Hematopoietic multipotent progenitor cell (in vitro differentiated cells): ENCODE measurements around the gene LONP2. TPM values are rescaled to one million over a fixed set of nuclear protein-coding genes. Genes with fewer than 3 reads are reported as not detected.
"Not testable (repeated sequence)": the region's sequence is repeated elsewhere in the genome, so short reads cannot be mapped to it uniquely, and the experiment has no call there.

Experiments used
- DNase-seq, 3 donors: peaks; one replicate each; pipeline ENCODE4 v3.0.0-alpha.2; 2011 to 2015; ENCODE audit warnings: low read depth in 2 of 3, low spot score in 2 of 3
- total RNA-seq: library from RNA; depleted of rRNA; stranded (reverse); fragments of >200 nt; gene quantifications from one replicate; pipeline ENCODE4 v1.2.3, GENCODE V29; 2012

LONP2 gene
- total RNA-seq, 1 donor: 43.9 TPM

DNA sequence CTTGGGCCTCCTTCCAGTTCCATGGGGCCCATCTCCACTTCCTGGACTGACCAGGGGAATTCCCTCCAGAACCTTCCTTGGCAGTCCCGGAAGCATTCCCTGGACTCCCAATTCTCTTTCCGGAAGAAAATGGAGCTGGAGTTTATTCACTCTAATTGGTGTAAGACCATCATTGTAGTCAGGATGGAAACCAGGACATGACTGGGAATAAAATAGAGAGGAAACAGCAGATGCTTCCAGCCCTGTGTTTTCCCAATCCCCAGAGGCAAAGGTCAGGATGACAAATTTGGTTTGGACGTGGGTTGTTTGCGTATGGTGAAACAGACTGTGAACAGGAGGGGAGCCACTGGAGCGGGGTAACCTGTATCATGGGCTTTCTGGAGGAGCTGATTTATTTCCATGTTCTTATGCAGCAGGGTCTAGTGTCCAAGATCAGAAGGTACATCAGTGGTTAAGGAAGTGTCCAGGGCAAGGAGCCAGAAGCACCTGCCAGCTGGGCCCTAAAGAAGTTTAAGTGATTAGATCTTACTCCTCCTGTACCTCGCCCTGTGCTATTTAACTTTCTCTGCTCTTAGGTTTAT lies 8.5 kb upstream of the LONP2 start:
- no peak for DNase-seq

DNA sequence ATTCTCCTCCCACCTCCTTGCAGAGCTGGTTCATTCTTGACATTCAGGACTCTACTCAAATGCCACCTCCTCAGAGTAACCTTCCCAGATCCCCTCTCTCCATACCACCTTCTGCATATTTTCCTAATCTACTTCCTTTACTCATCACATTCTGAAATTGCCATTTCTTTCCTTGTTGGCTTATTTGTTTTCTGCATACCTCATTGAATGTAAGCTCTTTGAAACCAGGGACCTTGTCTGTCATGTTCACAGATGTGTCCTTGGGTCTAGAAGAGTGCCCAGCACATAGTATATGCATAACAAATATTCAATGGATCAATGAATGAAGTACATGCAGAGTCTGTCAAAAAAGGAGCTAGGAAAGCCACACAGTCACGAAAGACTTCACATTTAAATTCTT lies 7.8 kb upstream of the LONP2 start:
- no peak for DNase-seq

DNA sequence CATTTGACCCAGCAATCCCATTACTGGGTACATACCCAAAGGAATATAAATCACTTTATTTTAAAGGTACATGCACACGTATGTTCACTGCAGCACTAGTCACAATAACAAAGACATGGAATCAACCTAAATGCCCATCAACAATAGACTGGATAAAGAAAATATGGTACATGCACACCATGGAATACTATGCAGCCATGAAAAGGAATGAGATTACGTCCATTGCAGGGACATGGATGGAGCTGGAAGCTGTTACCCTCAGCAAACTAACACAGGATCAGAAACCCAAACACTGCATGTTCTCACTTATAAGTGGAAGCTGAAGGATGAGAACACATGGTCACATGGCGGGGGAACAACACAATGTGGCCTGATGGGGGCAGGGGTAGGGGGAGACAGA lies 4.0 kb upstream of the LONP2 start:
- not testable (repeated sequence) for DNase-seq

DNA sequence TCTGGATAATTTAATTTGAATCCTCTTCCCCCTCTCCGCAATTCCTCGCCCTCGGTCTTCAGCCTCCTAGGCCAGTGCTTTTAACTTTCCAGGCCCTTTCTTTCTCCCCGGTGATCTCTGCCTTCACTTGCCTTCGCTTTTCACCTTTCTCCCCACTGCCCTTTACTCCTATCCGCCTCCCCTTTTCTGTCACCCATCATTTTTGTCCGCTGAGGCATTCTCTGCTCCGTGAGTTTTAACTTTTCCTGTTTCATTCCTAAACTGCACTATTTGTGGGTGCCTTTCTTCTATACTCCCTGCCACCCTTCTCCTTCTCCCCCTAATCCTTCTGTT lies 729 bp downstream of the LONP2 start:
- no peak for DNase-seq

DNA sequence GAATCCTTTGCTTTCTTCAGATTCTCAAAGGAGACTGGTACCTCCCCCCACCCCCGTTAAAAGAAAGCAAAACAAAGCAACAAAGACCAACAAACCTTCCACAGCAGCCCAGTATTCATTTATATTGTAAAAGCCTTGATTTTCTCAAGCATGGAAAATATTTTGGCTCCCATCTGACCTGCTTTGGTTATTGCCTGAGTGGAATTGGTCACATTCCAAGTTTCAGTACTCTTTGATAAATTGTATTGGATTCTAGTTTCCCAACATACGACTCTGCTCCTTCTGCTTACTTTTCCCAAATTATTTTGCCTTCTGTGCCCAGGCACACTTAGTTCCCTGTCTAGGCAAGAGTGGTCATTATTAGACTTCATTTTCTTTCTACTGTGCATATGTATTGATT lies 2.0 kb downstream of the LONP2 start:
- no peak for DNase-seq

DNA sequence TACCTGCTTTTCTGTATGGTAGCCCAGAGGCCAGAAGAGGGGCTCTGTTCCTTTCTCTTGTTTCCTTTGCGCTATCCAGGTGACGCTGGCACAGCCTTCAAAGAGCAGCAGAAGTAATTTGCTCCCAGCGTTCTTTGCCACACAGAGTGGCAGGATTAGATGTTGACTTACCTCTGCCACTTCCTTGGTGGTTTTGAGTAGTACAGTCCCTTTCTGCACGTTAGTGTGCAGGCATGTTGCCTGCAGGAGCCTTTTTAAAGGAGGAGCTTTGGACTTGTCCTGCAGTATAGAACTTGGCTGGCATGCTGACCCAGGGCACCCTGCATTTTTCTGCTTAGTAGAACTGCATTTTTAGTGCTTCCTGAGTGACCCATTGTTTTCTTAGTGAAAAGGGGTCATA lies 3.2 kb downstream of the LONP2 start, which contains the start of gene ABCC11:
TSS of gene ABCC11 (minus strand) at position 229 of the 400 bp plus-strand sequence. CDS start 15,618 bp downstream, outside the sequence.
- DNase-seq: no peak

DNA sequence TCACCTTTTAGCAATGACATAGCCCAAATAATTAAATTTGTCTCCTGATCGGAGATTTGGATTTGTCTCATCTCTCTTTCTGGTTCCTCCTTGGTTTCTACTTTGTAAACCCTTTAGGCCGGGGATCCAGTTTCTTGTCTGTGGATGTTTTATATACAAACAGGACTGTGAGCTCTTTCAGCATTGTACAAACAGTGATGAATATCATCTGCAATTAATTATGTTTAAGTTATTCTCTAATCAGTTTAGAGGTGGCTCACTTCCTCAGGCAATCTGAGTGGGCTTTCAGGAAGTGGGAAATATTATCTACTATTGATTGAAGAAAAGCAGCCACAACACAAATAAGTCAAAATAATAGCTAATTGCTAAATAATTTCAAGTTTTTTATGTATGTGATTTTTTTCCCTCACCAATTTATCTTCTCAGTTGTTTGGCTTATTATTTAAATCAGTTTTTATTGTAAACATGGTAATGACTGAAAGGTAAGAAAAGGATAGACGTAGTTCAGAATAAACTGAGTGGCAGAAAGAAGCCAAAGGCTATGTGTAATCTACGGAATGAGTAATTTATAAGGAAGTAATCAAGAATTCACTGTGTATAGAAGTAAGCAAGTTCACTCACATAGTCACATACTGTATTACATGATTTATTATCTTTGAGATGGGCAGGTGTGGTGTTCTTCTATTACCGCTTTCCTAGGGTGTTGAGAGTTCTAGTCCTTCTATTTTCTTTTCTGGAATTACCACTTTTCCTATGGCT lies 6.6 kb downstream of the LONP2 start:
- DNase-seq: no peak

DNA sequence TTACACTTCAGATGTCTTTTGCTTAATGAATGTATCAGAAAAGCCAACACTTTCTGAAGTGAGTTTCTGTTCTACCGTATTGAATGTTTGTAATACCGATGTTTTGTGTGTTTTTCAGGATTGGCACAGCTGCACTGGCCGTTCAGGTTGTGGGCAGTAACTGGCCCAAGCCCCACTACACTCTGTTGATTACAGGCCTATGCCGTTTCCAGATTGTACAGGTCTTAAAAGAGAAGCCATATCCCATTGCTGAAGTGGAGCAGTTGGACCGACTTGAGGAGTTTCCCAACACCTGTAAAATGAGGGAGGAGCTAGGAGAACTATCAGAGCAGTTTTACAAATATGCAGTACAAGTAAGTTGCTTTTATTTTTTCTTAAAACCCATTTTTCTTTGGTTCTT lies 7.9 kb downstream of the LONP2 start:
- DNase-seq: no peak

DNA sequence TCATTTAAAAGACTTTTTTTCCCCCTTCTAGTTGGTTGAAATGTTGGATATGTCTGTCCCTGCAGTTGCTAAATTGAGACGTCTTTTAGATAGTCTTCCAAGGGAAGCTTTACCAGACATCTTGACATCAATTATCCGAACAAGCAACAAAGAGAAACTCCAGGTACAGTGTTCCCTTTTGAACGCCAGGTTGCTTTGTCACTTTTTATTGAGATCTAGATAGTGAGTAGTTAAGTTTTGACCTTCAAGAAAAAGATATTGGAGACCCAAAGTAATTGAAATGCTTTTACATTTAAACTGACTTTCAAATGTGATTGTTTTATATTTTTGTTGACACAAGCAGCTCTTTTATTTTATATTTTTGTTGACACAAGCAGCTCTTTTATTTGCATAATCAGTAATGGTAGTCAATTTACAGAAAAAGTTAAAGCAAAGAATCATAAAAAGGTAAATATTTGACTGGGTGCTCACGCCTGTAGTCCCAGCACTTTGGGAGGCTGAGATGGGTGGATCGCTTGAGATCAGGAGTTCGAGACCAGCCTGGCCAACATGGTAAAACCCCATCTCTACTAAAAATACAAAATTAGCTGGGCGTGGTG lies 12.6 kb downstream of the LONP2 start:
- DNase-seq: no peak

DNA sequence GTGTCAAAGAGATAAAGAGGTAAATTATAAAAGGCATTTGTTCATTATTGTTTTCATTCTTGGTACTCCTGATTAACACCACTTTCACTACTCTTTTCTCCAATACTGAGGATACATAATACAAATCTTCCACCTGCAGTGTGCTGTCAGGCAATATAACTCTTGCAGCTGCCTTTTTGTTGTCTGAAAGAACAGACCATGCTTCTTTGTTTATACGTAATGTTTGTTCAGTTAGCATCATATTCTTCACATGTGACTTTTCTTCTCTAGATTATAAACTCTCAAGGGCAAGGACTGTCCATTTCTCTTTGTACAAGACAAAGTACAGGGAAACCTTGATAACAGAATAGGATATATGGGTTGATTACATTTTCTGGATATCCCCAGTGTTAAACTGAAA lies 17.5 kb downstream of the LONP2 start:
- no peak for DNase-seq

DNA sequence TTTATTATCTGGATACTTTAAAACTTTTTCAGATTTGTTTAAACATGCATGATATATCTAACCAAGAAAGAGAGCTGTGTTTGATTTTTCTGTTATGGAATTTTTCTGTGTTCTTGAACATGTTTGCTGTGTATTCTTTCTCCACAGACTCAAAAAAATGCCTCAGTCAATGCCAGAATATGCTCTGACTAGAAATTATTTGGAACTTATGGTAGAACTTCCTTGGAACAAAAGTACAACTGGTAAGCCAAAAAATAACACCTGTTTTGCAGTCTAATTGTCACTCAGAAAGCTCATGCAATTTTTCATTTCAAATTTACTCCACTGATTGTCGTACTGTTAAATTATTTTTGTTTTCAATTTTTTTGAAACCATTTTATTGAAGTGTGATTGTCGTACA lies 18.5 kb downstream of the LONP2 start:
- DNase-seq: no peak

DNA sequence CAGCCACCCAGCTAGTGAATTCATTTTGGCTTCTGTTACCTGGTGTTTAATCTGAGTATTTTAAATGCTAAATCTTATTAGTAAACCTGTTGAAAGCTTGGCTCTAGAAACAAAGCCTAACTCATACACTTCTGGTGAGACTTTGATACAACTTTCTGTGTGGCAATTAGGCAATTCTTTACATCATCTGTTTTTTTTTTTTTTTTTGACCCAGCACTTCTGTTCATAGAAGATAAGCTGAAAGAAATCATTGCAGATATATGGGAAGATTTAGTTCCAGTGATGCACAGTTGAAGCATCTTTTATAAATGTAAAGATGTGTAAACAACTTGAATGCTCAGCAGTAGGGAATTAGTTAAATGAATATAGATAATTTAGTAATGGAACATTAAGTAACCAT lies 24.9 kb downstream of the LONP2 start:
- no peak for DNase-seq

DNA sequence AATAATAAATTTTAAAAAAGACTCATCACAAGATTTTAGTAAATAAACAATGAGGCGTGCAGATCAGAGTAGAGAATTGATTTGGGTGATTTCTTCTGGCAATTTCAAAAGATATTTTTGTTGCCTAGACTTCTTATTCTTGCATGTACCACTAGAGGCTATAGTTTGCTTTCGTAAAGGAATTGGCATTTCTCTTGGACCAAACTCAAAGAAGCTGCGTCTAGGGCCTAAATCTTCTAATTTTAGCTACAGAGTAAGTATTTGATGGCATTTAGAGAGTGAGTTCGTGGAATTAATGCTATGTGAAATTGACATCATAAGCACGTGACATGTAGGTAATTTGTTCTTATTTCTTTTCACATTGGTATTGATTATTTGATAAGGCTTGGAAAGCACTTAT lies 27.6 kb downstream of the LONP2 start:
- no peak for DNase-seq

DNA sequence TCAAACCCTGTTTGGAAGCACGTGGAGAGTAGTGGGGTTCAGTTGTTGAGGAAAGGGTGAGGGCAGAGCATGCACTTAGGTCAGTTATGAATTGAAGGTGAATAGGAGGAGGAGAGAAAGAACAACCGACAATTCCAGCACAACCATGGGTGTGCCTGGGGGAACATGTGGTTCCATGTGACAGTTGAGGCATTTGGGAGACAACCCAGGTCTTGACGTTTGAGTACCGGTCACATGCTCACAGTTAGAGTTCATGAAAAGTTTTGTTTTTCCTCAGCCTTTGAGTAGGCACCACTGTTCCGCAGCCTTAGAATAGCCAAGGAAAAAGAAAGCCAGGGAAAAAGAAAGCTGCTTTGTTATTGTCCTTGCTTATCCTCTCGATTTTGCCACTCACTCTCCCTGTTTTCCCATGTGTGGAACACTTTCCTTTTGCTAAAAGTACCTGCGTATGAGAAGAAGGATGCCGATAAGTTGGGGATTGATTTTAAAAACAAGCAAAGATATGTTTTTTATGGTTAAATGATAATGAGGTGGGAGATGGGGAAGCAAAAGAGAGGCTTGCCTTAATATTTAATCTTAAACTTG lies 28.8 kb downstream of the LONP2 start:
- DNase-seq: no peak

DNA sequence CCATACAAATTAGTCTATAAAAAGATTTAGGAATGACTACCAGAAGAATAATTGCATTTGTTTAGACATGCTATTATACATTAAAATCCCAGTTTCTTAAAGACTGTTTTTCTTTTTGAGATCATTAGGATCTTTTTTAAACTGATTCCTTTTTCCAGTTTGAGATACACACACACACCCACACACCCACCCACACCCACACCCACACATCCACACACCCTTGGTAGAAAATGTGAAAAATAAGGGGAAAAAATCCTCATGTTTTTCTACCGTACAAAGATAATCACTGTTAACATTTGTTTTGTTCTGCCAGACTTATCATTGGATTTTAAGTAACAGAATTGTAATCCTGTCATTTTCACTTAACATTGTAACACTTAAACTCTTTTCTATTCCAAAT lies 30.4 kb downstream of the LONP2 start:
- no peak for DNase-seq

DNA sequence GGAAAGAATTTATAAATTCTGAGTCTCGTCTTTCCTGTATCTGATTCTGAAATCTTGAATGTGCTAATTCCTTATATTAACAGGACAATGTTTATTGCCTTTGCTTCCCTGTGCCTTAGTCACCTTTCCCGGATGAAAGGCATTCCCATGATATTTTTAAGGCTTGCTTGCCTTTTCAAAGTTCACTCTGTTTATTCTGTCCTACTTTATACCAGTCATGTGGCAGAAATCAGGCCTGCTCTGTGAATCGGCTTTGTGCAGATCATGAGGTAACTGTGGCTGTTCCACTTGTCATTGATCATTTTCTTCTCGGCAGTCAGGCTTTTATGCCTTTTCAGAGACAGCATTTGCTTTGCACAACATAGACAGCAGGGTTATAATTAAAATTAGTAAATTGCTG lies 32.0 kb downstream of the LONP2 start:
- DNase-seq: no peak

DNA sequence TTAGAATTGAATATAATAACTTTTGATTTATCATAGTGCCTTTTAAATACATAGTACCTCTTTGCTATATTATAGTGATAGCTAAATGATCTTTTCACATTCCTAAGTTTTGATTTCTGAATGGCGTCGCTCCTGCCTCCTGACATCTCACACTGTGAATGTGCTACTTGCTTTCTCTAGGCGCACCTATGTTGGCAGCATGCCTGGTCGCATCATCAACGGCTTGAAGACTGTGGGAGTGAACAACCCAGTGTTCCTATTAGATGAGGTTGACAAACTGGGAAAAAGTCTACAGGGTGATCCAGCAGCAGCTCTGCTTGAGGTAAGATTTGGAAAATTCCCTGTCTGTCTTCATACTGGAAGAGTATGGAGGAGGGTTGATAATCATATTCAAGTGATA lies 33.1 kb downstream of the LONP2 start:
- no peak for DNase-seq

DNA sequence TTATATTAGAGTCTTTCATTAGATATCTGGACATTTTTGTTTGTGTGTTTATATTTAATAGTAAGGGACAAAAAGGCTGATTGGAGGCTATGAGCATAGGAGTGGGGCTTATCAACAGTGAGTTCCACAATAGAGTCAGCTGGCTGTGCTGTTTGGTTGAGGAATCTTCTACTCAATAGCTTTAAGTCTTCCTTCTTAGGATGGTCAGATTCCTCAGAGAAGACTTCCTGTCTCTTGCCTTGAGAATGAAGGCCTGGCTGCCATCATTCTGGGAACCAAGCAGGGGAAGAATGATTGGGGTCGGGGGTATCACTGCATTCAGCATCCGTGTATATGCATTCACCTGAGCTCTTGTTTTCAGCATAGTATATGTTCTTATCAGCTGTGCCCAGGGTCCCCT lies 35.1 kb downstream of the LONP2 start:
- DNase-seq: no peak

DNA sequence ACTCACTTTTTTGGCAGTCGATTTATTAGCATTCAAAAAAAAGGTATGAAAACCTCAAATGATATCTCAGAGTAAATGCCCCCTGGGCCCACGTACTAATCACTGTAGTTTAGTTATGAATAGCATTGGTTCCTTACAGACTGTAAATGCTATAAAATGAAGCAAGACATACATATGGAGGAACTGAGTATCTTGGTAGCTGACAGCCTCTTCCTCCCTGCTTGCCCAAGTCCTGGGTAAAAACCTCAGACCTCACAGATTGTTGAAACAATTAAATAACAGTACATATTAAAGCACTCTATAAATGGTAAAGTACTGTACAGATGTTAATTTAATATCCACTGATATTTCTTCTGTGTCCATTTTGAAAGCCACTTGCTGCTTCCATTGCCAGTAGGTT lies 36.4 kb downstream of the LONP2 start:
- no peak for DNase-seq

DNA sequence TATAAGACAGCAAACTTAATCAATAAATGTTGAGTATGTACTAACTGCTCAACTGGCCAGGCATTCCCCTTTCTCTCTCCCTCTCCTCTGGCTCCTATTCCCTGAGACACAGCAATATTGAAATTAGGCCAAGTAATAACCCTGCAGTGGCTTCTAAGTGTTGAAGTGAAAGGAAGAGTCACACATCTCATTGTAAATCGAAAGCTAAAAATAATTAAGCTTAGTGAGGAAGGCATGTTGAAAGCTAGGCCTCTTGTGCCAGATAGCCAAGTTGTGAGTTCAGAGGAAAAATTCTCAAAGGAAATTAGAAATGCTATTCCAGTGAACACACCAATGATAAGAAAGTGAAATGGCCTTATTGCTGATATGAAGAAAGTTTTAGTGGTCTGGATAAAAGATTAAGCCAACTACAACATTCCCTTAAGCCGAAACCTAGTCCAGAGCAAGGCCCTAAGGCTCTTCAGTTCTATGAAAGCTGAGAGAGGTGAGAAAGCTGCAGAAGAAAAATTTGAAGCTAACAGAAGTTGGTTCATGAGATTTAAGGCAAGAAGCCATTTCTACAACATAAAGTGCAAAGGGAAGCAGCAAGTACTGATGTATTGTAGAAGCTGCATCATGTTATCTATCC lies 38.6 kb downstream of the LONP2 start:
- DNase-seq: no peak

DNA sequence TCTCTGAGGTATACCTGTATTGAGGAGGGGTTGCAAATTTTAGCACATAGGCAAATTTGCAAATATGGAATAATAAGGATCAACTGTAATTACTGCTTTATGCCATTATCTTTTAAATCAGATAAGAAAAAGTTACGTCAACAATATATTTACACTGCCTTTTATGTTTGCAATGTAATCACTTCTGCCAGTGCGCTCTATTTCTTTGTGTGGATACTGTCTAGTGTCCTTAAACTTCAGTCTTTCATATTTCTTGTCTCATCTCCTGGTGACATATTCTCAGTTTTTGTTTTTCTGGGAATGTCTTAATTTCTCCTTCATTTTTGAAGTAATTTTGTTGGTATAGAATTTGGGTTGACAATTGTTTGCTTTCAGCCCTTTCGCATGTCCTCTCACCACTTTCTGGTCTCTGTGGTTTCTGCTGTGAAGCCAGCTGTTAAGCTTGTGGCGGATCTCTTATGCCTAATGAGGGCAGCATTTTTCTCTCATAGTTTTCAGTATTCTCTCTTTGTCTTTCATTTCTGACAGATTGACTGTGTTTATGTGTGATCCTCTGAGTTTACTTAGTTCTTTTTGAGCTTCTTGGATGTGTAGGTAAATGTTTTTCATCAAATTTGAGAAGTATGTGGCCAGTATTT lies 40.8 kb downstream of the LONP2 start:
- no peak for DNase-seq
